H9 (cell line): ENCODE results near the gene ASB18. TPM values are rescaled to one million over a fixed set of nuclear protein-coding genes. Genes with fewer than 3 reads are reported as not detected.

Experiments used
- DNase-seq: peaks from one replicate; pipeline ENCODE4 v3.0.0-alpha.2; 2017
- H2AFZ ChIP-seq: one replicate; pipeline ENCODE4 v1.6.1; 2013; ENCODE audit warnings: mild to moderate bottlenecking, low read length, control low read depth, moderate library complexity
- H2AK5ac ChIP-seq: 2 replicates; pipeline ENCODE4 v1.6.1; 2013; ENCODE audit warnings: low read length, control low read depth, mixed read lengths; ENCODE audit not compliant: insufficient read length
- H2BK120ac ChIP-seq: one replicate; pipeline ENCODE4 v1.6.1; 2013; ENCODE audit warnings: low read depth, mild to moderate bottlenecking, low read length, control low read depth, inconsistent platforms; ENCODE audit not compliant: poor library complexity, severe bottlenecking
- H2BK12ac ChIP-seq: 2 replicates; pipeline ENCODE4 v1.6.1; 2013; ENCODE audit warnings: low read length, control low read depth, mixed read lengths, low read depth; ENCODE audit not compliant: insufficient read length
- H2BK15ac ChIP-seq: 2 replicates; pipeline ENCODE4 v1.6.1; 2013; ENCODE audit warnings: low read depth, low read length, control low read depth
- H2BK20ac ChIP-seq: one replicate; pipeline ENCODE4 v1.6.1; 2013; ENCODE audit warnings: low read depth, mild to moderate bottlenecking, low read length, control low read depth, inconsistent platforms; ENCODE audit not compliant: poor library complexity, severe bottlenecking
- H2BK5ac ChIP-seq: 2 replicates; pipeline ENCODE4 v1.6.1; 2013; ENCODE audit warnings: low read length, control low read depth, mixed read lengths; ENCODE audit not compliant: insufficient read length
- H3K14ac ChIP-seq: 2 replicates; pipeline ENCODE4 v1.6.1; 2013; ENCODE audit warnings: low read length, control low read depth; ENCODE audit not compliant: insufficient read depth
- H3K18ac ChIP-seq: 2 replicates; pipeline ENCODE4 v1.6.1; 2013; ENCODE audit warnings: low read depth, mild to moderate bottlenecking, mixed read lengths, low read length, control low read depth; ENCODE audit not compliant: insufficient read length
- H3K23ac ChIP-seq: 2 replicates; pipeline ENCODE4 v1.6.1; 2013; ENCODE audit warnings: low read length, control low read depth, mixed read lengths, low read depth; ENCODE audit not compliant: insufficient read length
- H3K23me2 ChIP-seq: 2 replicates; pipeline ENCODE4 v1.6.1; 2013; ENCODE audit warnings: low read depth, mild to moderate bottlenecking, mixed read lengths, low read length, control low read depth; ENCODE audit not compliant: insufficient read length, poor library complexity, severe bottlenecking
- H3K27ac ChIP-seq: 2 replicates; pipeline ENCODE4 v1.5.1; 2013; ENCODE audit warnings: low read length, control low read depth, mixed read lengths, low read depth; ENCODE audit not compliant: insufficient read length
- H3K27me3 ChIP-seq: 2 replicates; pipeline ENCODE4 v1.6.1; 2013; ENCODE audit warnings: low read length, control low read depth, inconsistent platforms; ENCODE audit not compliant: insufficient read depth
- H3K4ac ChIP-seq: 2 replicates; pipeline ENCODE4 v1.6.1; 2013; ENCODE audit warnings: low read depth, mild to moderate bottlenecking, control low read depth, inconsistent platforms, low read length, moderate library complexity
- H3K4me1 ChIP-seq: 2 replicates; pipeline ENCODE4 v1.6.1; 2013; ENCODE audit warnings: low read length, control low read depth, inconsistent platforms; ENCODE audit not compliant: insufficient read depth
- H3K4me2 ChIP-seq: 2 replicates; pipeline ENCODE4 v1.6.1; 2013; ENCODE audit warnings: low read length, control low read depth, mixed read lengths; ENCODE audit not compliant: insufficient read length, insufficient read depth
- H3K56ac ChIP-seq: 2 replicates; pipeline ENCODE4 v1.6.1; 2013; ENCODE audit warnings: low read depth, mild to moderate bottlenecking, mixed read lengths, low read length, control low read depth; ENCODE audit not compliant: insufficient read length
- H3K79me1 ChIP-seq: 2 replicates; pipeline ENCODE4 v1.6.1; 2013; ENCODE audit warnings: low read depth, mild to moderate bottlenecking, moderate library complexity, low read length, control low read depth, inconsistent platforms; ENCODE audit not compliant: insufficient read depth, poor library complexity, severe bottlenecking
- H3K79me2 ChIP-seq: 2 replicates; pipeline ENCODE4 v1.6.1; 2013; ENCODE audit warnings: low read length, control low read depth, inconsistent platforms; ENCODE audit not compliant: insufficient read depth
- H3K9ac ChIP-seq: 2 replicates; pipeline ENCODE4 v1.6.1; 2013; ENCODE audit warnings: low read length, control low read depth, mixed read lengths; ENCODE audit not compliant: insufficient read length; ENCODE audit errors: extremely low read depth
- H3K9me3 ChIP-seq: one replicate; pipeline ENCODE4 v1.6.1; 2013; ENCODE audit warnings: low read depth, low read length, inconsistent platforms; ENCODE audit not compliant: control insufficient read depth
- H3T11ph ChIP-seq: one replicate; pipeline ENCODE4 v1.6.1; 2013; ENCODE audit warnings: mild to moderate bottlenecking, low read length, control low read depth, inconsistent platforms
- H4K20me1 ChIP-seq: one replicate; pipeline ENCODE4 v1.6.1; 2013; ENCODE audit not compliant: control insufficient read depth, insufficient read length, insufficient read depth
- H4K5ac ChIP-seq: 2 replicates; pipeline ENCODE4 v1.6.1; 2013; ENCODE audit warnings: low read depth, mild to moderate bottlenecking, mixed read lengths, low read length, control low read depth; ENCODE audit not compliant: insufficient read length
- H4K8ac ChIP-seq: replicated peaks from 2 replicates; pipeline ENCODE4 v1.6.1; 2013; ENCODE audit warnings: low read length, control low read depth, mixed read lengths, low read depth; ENCODE audit not compliant: insufficient read length
- H4K91ac ChIP-seq: 2 replicates; pipeline ENCODE4 v1.6.1; 2013; ENCODE audit warnings: low read depth, mild to moderate bottlenecking, moderate library complexity, mixed read lengths, low read length, control low read depth; ENCODE audit not compliant: insufficient read length
- H3K27ac Mint-ChIP-seq, 3 experiments: 2 replicates in 2 of 3; 3 replicates in 1 of 3; pipeline ENCODE4 v1.8.0; 2020 to 2021; ENCODE audit warnings: mixed read lengths in 3 of 3, mild to moderate bottlenecking in 1 of 3, moderate library complexity in 1 of 3
- H3K27me3 Mint-ChIP-seq: 2 replicates; pipeline ENCODE4 v1.8.0; 2021; ENCODE audit warnings: low read depth, mild to moderate bottlenecking, moderate library complexity, mixed read lengths
- H3K36me3 Mint-ChIP-seq, 3 experiments: 2 replicates in 2 of 3; 3 replicates in 1 of 3; pipeline ENCODE4 v1.8.0; 2020 to 2021; ENCODE audit warnings: low read depth in 3 of 3, mixed read lengths in 3 of 3; ENCODE audit not compliant: insufficient read depth in 1 of 3
- H3K4me1 Mint-ChIP-seq, 2 experiments: 2 replicates each; pipeline ENCODE4 v1.8.0; 2020; ENCODE audit warnings: mixed read lengths in 2 of 2
- H3K4me3 Mint-ChIP-seq, 2 experiments: 2 replicates in 1 of 2; 3 replicates in 1 of 2; pipeline ENCODE4 v1.8.0; 2020 to 2021; ENCODE audit warnings: mild to moderate bottlenecking in 2 of 2, mixed read lengths in 2 of 2, moderate library complexity in 1 of 2
- H3K9me3 Mint-ChIP-seq, 2 experiments: 2 replicates in 1 of 2; 3 replicates in 1 of 2; pipeline ENCODE4 v1.8.0; 2020; ENCODE audit warnings: mild to moderate bottlenecking in 2 of 2, mixed read lengths in 2 of 2, moderate library complexity in 1 of 2
- CTCF ChIP-seq: fragments of 200-600 bp; sonication (generic); conservative IDR thresholded peaks from 3 replicates; pipeline ENCODE4 v1.8.0; 2021; ENCODE audit warnings: antibody characterized with exemption, mild to moderate bottlenecking
- WGBS: extraction: QIAGEN DNeasy Blood & Tissue Kit; methylation state at CpG from one replicate; pipeline ENCODE4 v1.1.7; 2013; ENCODE audit warnings: missing lambda C conversion rate, low lambda C conversion rate, mixed read lengths; ENCODE audit not compliant: insufficient read length; ENCODE audit errors: extremely low coverage; 5-methylcytosine and 5-hydroxymethylcytosine counted together
- total RNA-seq: library from RNA; stranded (reverse); gene quantifications from 2 replicates; pipeline ENCODE4 v1.2.1, GENCODE V29; 2021

The ASB18 gene
- total RNA-seq, 1 experiment from 2014 or later = not detected

DNA sequence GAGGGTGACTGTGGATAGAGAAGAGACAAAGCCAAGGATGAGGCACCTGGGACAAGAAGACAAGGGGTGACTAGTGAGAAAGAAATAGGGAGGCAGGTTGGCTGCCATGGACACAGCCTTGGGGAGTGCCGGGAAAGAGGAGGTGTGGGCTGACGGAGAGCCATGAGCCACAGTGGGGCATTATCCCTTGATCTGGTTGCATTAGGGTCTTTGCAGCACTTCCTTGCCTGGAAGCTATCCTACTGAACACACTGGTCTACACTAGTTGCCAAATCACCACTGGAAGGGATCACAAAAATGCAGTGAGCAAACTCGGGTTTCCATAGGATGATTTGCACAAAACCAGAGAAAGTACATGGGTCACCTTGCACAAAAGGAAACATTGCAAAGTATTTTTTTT, 27.7 kb upstream of the ASB18 start:
- H3K27ac ChIP-seq = no peak overlapping the region
- no peak overlapping the region for H3K27ac Mint-ChIP-seq
- peaks cover 37% of the 10 kb centered on the region for H3K27me3 Mint-ChIP-seq

More for the DNA sequence above, 27.7 kb upstream of the ASB18 start:
- H3K27me3 ChIP-seq = no peaks in the 10 kb centered on the region
- no peak overlapping the region for H4K8ac ChIP-seq
- Mint-ChIP-seq H3K4me3 (no peak overlapping the region), H3K36me3 (no peaks in the 10 kb centered on the region), H3K9me3 (no peaks in the 10 kb centered on the region; a peak in 1 of 5 replicates), H3K4me1 (no peaks in the 10 kb centered on the region)
- no peak overlapping the region for H3K18ac ChIP-seq
- H2BK15ac ChIP-seq = no peak overlapping the region
- no peak overlapping the region for H2BK120ac ChIP-seq
- no peak overlapping the region for H2AFZ ChIP-seq
- no peak overlapping the region for H2AK5ac ChIP-seq
- no peak overlapping the region for H3K4ac ChIP-seq
- H3K9ac ChIP-seq = no peak overlapping the region
- WGBS = no CpG with 5 or more reads among the region's 3 CpGs
- no peak overlapping the region for H3K14ac ChIP-seq
- no peak overlapping the region for H3K23ac ChIP-seq
- H4K91ac ChIP-seq = no peak overlapping the region
- H3K4me1 ChIP-seq = no peaks in the 10 kb centered on the region
- no peaks in the 10 kb centered on the region for H3K79me2 ChIP-seq
- H3K9me3 ChIP-seq = no peaks in the 10 kb centered on the region
- H3K79me1 ChIP-seq = no peaks in the 10 kb centered on the region
- no peaks in the 10 kb centered on the region for H3K23me2 ChIP-seq
- no peak overlapping the region for H2BK5ac ChIP-seq
- no peak for TF ChIP-seq CTCF
- no peak overlapping the region for H2BK20ac ChIP-seq
- no peak overlapping the region for H3T11ph ChIP-seq
- H2BK12ac ChIP-seq = no peak overlapping the region
- no peaks in the 10 kb centered on the region for H4K20me1 ChIP-seq
- no peak for DNase-seq
- no peak overlapping the region for H3K56ac ChIP-seq
- H3K4me2 ChIP-seq = no peak overlapping the region
- H4K5ac ChIP-seq = no peak overlapping the region
